ENCODE results near the gene KRTAP3-2. TPM values are rescaled to one million over a fixed set of nuclear protein-coding genes. Genes with fewer than 3 reads are reported as not detected.

KRTAP3-2 gene
- total and polyA plus RNA-seq, 3 experiments from 2014 or later = not detected

- peaks cover 4% of the 10 kb centered on the region for H3K27me3 ChIP-seq (ENCODE audit: insufficient read depth, low read length, poor library complexity, severe bottlenecking)
- H3K27ac ChIP-seq (ENCODE audit: low read depth, low read length) = no peak overlapping the region
- H3K27ac Mint-ChIP-seq = no peak overlapping the region
- no peak overlapping the region for H3K4me3 ChIP-seq (ENCODE audit: low read length)
- no peaks in the 10 kb centered on the region for H3K9me3 Mint-ChIP-seq
- ChIA-PET CTCF (no interaction called here), POLR2A (no interaction called here)
- peaks cover 2 to 18% of the 10 kb centered on the region in 2 donors for H3K27me3 Mint-ChIP-seq
- H3K36me3 Mint-ChIP-seq = peaks cover 0 to 2% (median 0%) of the 10 kb centered on the region in 3 donors
- no peaks in the 10 kb centered on the region for H3K4me1 ChIP-seq (ENCODE audit: insufficient read depth, low read length)
- no peaks in the 10 kb centered on the region for H3K36me3 ChIP-seq (ENCODE audit: insufficient read depth, low read length)
- no peak overlapping the region for H3K4me3 Mint-ChIP-seq
- no peak for DNase-seq
- no peaks in the 10 kb centered on the region for H3K4me1 Mint-ChIP-seq
- no peaks in the 10 kb centered on the region for H3K9me3 ChIP-seq (ENCODE audit: low read length)
Observed at GRCh38 chr17:41013606-41014005, 13.9 kb upstream of the KRTAP3-2 start.

DNA sequence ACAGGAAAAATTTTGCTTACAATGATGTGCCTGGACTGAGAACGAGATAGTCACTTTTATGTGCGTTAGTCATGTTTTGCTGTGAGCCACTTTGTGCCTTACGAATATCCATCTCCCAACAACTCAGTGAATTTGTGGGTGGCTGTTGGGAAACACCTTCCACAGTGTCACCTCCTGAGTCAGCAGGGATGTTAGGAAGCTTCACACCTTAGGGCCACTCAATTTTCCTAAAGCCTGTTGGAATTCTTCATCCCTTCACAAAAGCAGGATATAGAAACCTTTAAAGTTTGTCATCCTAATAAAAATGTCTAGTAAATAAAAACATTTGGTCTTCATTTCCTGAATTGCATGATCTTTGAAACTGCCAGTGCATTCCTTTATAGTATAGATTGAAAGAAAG lies 13.5 kb upstream of the KRTAP3-2 start:
- no peaks in the 10 kb centered on the region for H3K36me3 ChIP-seq (ENCODE audit: insufficient read depth, low read length)
- DNase-seq = no peak
- H3K9me3 ChIP-seq (ENCODE audit: low read length) = no peaks in the 10 kb centered on the region
- Mint-ChIP-seq H3K4me3 (no peak overlapping the region), H3K27me3 (peaks cover 2 to 18% of the 10 kb centered on the region in 2 donors), H3K36me3 (no peaks in the 10 kb centered on the region), H3K9me3 (no peaks in the 10 kb centered on the region), H3K4me1 (no peaks in the 10 kb centered on the region), H3K27ac (no peak overlapping the region)
- no peaks in the 10 kb centered on the region for H3K4me1 ChIP-seq (ENCODE audit: insufficient read depth, low read length)
- ChIA-PET POLR2A (no interaction called here), CTCF (no interaction called here)
- H3K27ac ChIP-seq (ENCODE audit: low read depth, low read length) = no peak overlapping the region
- peaks cover 4% of the 10 kb centered on the region for H3K27me3 ChIP-seq (ENCODE audit: insufficient read depth, low read length, poor library complexity, severe bottlenecking)
- no peak overlapping the region for H3K4me3 ChIP-seq (ENCODE audit: low read length)

DNA sequence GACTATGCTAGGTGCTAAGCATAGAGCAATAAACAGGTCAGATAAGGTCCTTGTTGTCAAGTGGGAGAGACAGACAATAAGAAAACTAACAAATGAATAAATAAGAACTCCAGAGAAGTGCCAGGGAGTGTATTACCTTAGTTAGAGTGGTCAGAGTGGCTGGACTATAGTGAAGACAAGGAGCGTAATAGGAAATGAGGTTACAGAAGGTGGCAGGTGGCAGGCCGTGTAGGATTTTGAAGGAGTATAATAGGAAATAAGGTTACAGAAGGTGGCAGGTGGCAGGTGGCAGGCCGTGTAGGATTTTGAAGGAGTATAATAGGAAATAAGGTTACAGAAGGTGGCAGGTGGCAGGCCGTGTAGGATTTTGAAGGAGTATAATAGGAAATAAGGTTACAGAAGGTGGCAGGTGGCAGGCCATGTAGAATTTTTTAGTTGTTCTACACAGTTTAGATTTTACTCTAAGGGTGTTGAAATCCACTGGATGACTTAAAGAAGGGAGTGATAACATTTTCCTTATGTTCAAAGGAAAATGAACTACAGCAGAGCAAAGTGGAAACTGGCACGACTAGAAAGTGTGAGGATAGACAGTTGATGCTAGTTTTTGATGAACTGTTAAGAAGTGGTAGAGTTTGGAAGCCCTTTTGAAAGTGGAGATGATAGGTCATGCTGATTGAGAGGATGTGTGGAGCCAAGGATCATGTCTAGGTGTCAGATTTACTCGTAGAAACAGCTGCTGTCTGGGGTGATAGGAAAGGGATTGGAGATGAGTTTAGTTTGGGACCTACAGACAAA lies 12.8 kb upstream of the KRTAP3-2 start:
- Mint-ChIP-seq H3K36me3 (no peaks in the 10 kb centered on the region), H3K9me3 (no peaks in the 10 kb centered on the region), H3K27me3 (peaks cover 3 to 15% of the 10 kb centered on the region in 2 donors), H3K27ac (no peak overlapping the region), H3K4me3 (no peak overlapping the region), H3K4me1 (no peaks in the 10 kb centered on the region)
- H3K4me1 ChIP-seq (ENCODE audit: insufficient read depth, low read length) = no peaks in the 10 kb centered on the region
- no peak for DNase-seq
- POLR2A ChIA-PET = no interaction called here
- CTCF ChIA-PET = no interaction called here
- no peak overlapping the region for H3K4me3 ChIP-seq (ENCODE audit: low read length)
- H3K27ac ChIP-seq (ENCODE audit: low read depth, low read length) = no peak overlapping the region
- peaks cover 4% of the 10 kb centered on the region for H3K27me3 ChIP-seq (ENCODE audit: insufficient read depth, low read length, poor library complexity, severe bottlenecking)
- no peaks in the 10 kb centered on the region for H3K9me3 ChIP-seq (ENCODE audit: low read length)
- H3K36me3 ChIP-seq (ENCODE audit: insufficient read depth, low read length) = no peaks in the 10 kb centered on the region

DNA sequence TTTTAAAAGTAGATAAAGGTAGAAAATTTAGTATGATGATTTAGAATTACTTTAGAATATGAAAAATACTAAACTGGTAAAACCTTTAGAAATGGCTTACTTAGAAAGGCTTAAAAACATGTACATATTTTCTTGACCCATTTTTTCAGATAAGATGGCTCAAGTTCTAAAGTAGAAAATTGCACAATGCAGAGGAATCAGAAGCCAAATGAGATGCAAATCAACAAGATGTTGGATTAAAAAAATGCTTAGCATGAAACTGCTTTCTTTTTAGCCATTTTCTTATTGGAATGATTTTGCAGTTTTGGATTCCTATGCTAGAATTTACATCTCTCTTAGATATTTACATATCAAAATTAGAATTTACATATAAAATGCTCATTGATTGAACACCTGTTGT lies 10.7 kb upstream of the KRTAP3-2 start:
- H3K27me3 Mint-ChIP-seq = peaks cover 3 to 13% of the 10 kb centered on the region in 2 donors

DNA sequence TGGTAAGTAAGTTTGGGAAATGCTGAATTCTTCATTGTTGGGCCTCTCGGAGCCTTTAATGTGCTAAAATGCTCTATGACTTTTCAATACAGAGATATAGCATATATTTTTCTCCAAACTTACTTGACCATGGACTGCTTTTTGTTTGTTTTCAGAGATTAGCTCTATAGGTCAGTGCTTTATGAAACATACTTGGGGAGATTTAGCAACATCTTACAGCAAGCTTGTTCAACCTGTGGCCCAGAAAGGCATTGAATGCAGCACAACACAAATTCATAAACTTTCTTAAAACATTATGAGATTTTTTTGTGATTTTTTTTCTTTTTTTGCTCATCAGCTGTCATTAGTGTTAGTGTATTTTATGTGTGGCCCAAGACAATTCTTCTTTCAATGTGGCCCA lies 10.2 kb upstream of the KRTAP3-2 start:
- Histone ChIP-seq H3K36me3 (ENCODE audit: insufficient read depth, low read length) (no peaks in the 10 kb centered on the region), H3K9me3 (ENCODE audit: low read length) (no peaks in the 10 kb centered on the region), H3K27me3 (ENCODE audit: insufficient read depth, low read length, poor library complexity, severe bottlenecking) (peaks cover 4% of the 10 kb centered on the region), H3K27ac (ENCODE audit: low read depth, low read length) (no peak overlapping the region), H3K4me3 (ENCODE audit: low read length) (no peak overlapping the region), H3K4me1 (ENCODE audit: insufficient read depth, low read length) (no peaks in the 10 kb centered on the region)
- CTCF ChIA-PET = interaction anchor here (0.9 kb wide), 1 partner anchor 12 kb away, joined by 3 read pairs; no protein-coding TSS in a partner anchor
- Mint-ChIP-seq H3K4me3 (no peak overlapping the region), H3K27ac (no peak overlapping the region), H3K4me1 (no peaks in the 10 kb centered on the region), H3K36me3 (no peaks in the 10 kb centered on the region), H3K27me3 (peaks cover 3 to 11% of the 10 kb centered on the region in 2 donors), H3K9me3 (no peaks in the 10 kb centered on the region)
- DNase-seq = no peak
- POLR2A ChIA-PET = no interaction called here

More for the DNA sequence above, 10.7 kb upstream of the KRTAP3-2 start:
- CTCF ChIA-PET = no interaction called here
- peaks cover 4% of the 10 kb centered on the region for H3K27me3 ChIP-seq (ENCODE audit: insufficient read depth, low read length, poor library complexity, severe bottlenecking)
- Mint-ChIP-seq H3K4me3 (no peak overlapping the region), H3K27ac (no peak overlapping the region), H3K4me1 (no peaks in the 10 kb centered on the region), H3K36me3 (no peaks in the 10 kb centered on the region), H3K9me3 (no peaks in the 10 kb centered on the region)
- POLR2A ChIA-PET = no interaction called here
- H3K9me3 ChIP-seq (ENCODE audit: low read length) = no peaks in the 10 kb centered on the region
- no peak overlapping the region for H3K27ac ChIP-seq (ENCODE audit: low read depth, low read length)
- no peak overlapping the region for H3K4me3 ChIP-seq (ENCODE audit: low read length)
- no peaks in the 10 kb centered on the region for H3K36me3 ChIP-seq (ENCODE audit: insufficient read depth, low read length)
- H3K4me1 ChIP-seq (ENCODE audit: insufficient read depth, low read length) = no peaks in the 10 kb centered on the region
- no peak for DNase-seq

DNA sequence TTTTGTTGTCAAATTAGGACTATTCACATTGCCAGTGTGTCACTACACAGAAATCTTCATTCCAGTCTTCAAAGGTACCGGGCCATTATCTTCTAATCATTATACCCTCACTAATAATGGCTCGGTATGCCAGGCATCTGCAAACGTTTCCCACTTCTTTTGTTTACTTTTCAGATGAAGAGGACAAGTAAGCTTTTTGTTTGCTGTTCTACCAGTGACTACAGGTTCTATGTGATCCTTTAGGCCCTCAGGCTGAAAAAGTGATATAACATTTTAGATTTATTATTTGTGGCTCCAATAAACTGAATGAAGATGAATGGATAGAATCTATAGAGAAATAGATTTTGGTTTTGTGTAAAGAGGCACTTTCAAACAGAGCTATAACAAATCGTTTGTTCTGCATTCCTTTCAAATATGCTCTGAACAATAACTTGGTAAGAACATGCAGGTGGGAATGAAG lies 9.6 kb upstream of the KRTAP3-2 start:
- peaks cover 4% of the 10 kb centered on the region for H3K27me3 ChIP-seq (ENCODE audit: insufficient read depth, low read length, poor library complexity, severe bottlenecking)
- no peaks in the 10 kb centered on the region for H3K36me3 ChIP-seq (ENCODE audit: insufficient read depth, low read length)
- Mint-ChIP-seq H3K9me3 (no peaks in the 10 kb centered on the region), H3K27me3 (peaks cover 3 to 12% of the 10 kb centered on the region in 2 donors), H3K36me3 (no peaks in the 10 kb centered on the region), H3K4me1 (no peaks in the 10 kb centered on the region), H3K27ac (no peak overlapping the region), H3K4me3 (no peak overlapping the region)
- no peak for DNase-seq
- no peaks in the 10 kb centered on the region for H3K9me3 ChIP-seq (ENCODE audit: low read length)
- POLR2A ChIA-PET = no interaction called here
- H3K27ac ChIP-seq (ENCODE audit: low read depth, low read length) = no peak overlapping the region
- H3K4me1 ChIP-seq (ENCODE audit: insufficient read depth, low read length) = no peaks in the 10 kb centered on the region
- CTCF ChIA-PET = interaction anchor here (0.9 kb wide), 1 partner anchor 12 kb away, joined by 3 read pairs; no protein-coding TSS in a partner anchor
- no peak overlapping the region for H3K4me3 ChIP-seq (ENCODE audit: low read length)

GRCh38 chr17:41008811-41009210 lies 9.1 kb upstream of the KRTAP3-2 start, which contains the start of gene KRTAP3-1:
TSS of gene KRTAP3-1 (minus strand) at chr17:41009128. CDS start at chr17:41009074, 54 bp downstream.
- DNase-seq = no peak
- H3K9me3 Mint-ChIP-seq = no peaks in the 10 kb centered on the region
- POLR2A ChIA-PET = no interaction called here
- Histone ChIP-seq H3K4me1 (ENCODE audit: insufficient read depth, low read length) (no peaks in the 10 kb centered on the region), H3K27me3 (ENCODE audit: insufficient read depth, low read length, poor library complexity, severe bottlenecking) (peaks cover 4% of the 10 kb centered on the region), H3K36me3 (ENCODE audit: insufficient read depth, low read length) (no peaks in the 10 kb centered on the region), H3K4me3 (ENCODE audit: low read length) (no peak within 1 kb of the TSS), H3K27ac (ENCODE audit: low read depth, low read length) (no peak within 1 kb of the TSS), H3K9me3 (ENCODE audit: low read length) (no peaks in the 10 kb centered on the region)
- no peaks in the 10 kb centered on the region for H3K36me3 Mint-ChIP-seq
- CTCF ChIA-PET = no interaction called here
- peaks cover 6 to 17% of the 10 kb centered on the region in 2 donors for H3K27me3 Mint-ChIP-seq
- no peaks in the 10 kb centered on the region for H3K4me1 Mint-ChIP-seq
- H3K4me3 Mint-ChIP-seq = no peak within 1 kb of the TSS
- no peak within 1 kb of the TSS for H3K27ac Mint-ChIP-seq

DNA sequence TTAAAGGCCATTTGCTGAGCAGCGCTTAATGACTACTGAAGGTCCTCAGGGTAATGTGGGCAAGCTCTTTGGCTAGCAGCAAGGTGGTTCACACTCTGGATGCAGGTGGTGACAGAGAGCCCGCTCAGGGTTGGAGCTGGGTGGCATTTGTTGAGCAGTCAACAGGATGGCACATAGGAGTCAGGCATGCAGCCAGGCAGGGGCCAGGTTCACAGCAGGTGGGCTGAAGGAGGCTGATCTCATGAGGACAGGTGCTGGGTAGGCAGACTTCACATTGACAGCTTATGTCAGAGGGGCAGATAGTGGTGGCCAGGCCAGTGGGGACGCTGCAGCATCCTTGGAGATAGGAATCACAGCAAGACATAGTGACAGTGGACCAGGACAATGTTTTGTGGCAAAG lies 4.7 kb upstream of the KRTAP3-2 start:
- Mint-ChIP-seq H3K27me3 (peaks cover 17 to 49% of the 10 kb centered on the region in 2 donors), H3K4me1 (no peaks in the 10 kb centered on the region), H3K27ac (no peak overlapping the region), H3K9me3 (no peaks in the 10 kb centered on the region), H3K4me3 (no peak overlapping the region), H3K36me3 (no peaks in the 10 kb centered on the region)
- Histone ChIP-seq H3K9me3 (ENCODE audit: low read length) (no peaks in the 10 kb centered on the region), H3K4me1 (ENCODE audit: insufficient read depth, low read length) (no peaks in the 10 kb centered on the region), H3K27me3 (ENCODE audit: insufficient read depth, low read length, poor library complexity, severe bottlenecking) (peaks cover 2% of the 10 kb centered on the region), H3K36me3 (ENCODE audit: insufficient read depth, low read length) (no peaks in the 10 kb centered on the region), H3K27ac (ENCODE audit: low read depth, low read length) (no peak overlapping the region), H3K4me3 (ENCODE audit: low read length) (no peak overlapping the region)
- DNase-seq = no peak
- POLR2A ChIA-PET = no interaction called here
- CTCF ChIA-PET = no interaction called here
